Stimulated activated naive CD8-positive, alpha-beta T cell treated with anti-CD3 and anti-CD28 coated beads, Interleukin-15, Interleukin-2, amounts not matched to agents 100 U/mL and 50 U/mL, for 24 hours (primary cell): Measurements from ENCODE around the gene PSMA5.
"Not testable (repeated sequence)": the region's sequence is repeated elsewhere in the genome, so short reads cannot be mapped to it uniquely, and the experiment has no call there.

Experiments used
- ATAC-seq: fragments of 150-1000 bp; cut with Tn5 transposase; one replicate; pipeline ENCODE4 v1.10.0; 2021
- DNase-seq: peaks from one replicate; pipeline ENCODE4 v3.0.0; 2021

PSMA5 gene

GRCh38 chr1:109426281-109427170 is at the start of gene PSMA5:
Gene PSMA5, minus strand, starts transcription at chr1:109426448. Its CDS starts 118 bp downstream, at chr1:109426330.
- peak; percentile 93 for DNase-seq
- ATAC-seq: peak; percentile 96

- DNase-seq: no peak
- ATAC-seq: no peak
Observed at GRCh38 chr1:109475261-109475660, 49.0 kb upstream of the PSMA5 start.

GRCh38 chr1:109474697-109475096 is 48.4 kb upstream of the PSMA5 start:
- DNase-seq (no peak), ATAC-seq (no peak)

GRCh38 chr1:109473284-109474057 is 47.2 kb upstream of the PSMA5 start:
- DNase-seq, ATAC-seq: not testable (repeated sequence)

GRCh38 chr1:109472779-109473178 is 46.5 kb upstream of the PSMA5 start:
- ATAC-seq (no peak), DNase-seq (no peak)

- DNase-seq: no peak
Observed at GRCh38 chr1:109470245-109470644, 44.0 kb upstream of the PSMA5 start.

GRCh38 chr1:109468903-109469302 is 42.7 kb upstream of the PSMA5 start:
- ATAC-seq (no peak), DNase-seq (no peak)

More at GRCh38 chr1:109470245-109470644, 44.0 kb upstream of the PSMA5 start:
- ATAC-seq: no peak

GRCh38 chr1:109468061-109468460 is 41.8 kb upstream of the PSMA5 start:
- ATAC-seq (no peak), DNase-seq (no peak)

GRCh38 chr1:109467301-109467777 is 41.1 kb upstream of the PSMA5 start:
- ATAC-seq (no peak), DNase-seq (no peak)

GRCh38 chr1:109466452-109467300 is 40.4 kb upstream of the PSMA5 start, which contains the start of gene SYPL2:
Gene SYPL2, plus strand, starts transcription at chr1:109466546. Its CDS starts 298 bp downstream, at chr1:109466844.
- DNase-seq: peak; percentile 29
- ATAC-seq: peak; percentile 43

- no peak for ATAC-seq
Observed at GRCh38 chr1:109466125-109466451, 39.8 kb upstream of the PSMA5 start.

GRCh38 chr1:109457819-109458218 is 31.6 kb upstream of the PSMA5 start:
- ATAC-seq: no peak
- DNase-seq: no peak

More at GRCh38 chr1:109466125-109466451, 39.8 kb upstream of the PSMA5 start:
- DNase-seq: no peak

- ATAC-seq: no peak
- no peak for DNase-seq
Observed at GRCh38 chr1:109454497-109455133, 28.4 kb upstream of the PSMA5 start.

- DNase-seq: no peak
- no peak for ATAC-seq
Observed at GRCh38 chr1:109447524-109447923, 21.3 kb upstream of the PSMA5 start.

GRCh38 chr1:109445949-109446695 is 19.9 kb upstream of the PSMA5 start:
- not testable (repeated sequence) for DNase-seq, ATAC-seq

- ATAC-seq (no peak), DNase-seq (no peak)
Observed at GRCh38 chr1:109444346-109444745, 18.1 kb upstream of the PSMA5 start.

- no peak for DNase-seq
- ATAC-seq: no peak
Observed at GRCh38 chr1:109443476-109443875, 17.2 kb upstream of the PSMA5 start.

- ATAC-seq: no peak
- DNase-seq: no peak
Observed at GRCh38 chr1:109441069-109441468, 14.8 kb upstream of the PSMA5 start.

- ATAC-seq (peak; percentile 97), DNase-seq (peak; percentile 26)
Observed at GRCh38 chr1:109438798-109439297, 12.6 kb upstream of the PSMA5 start.

GRCh38 chr1:109434484-109434883 is 8.2 kb upstream of the PSMA5 start:
- no peak for ATAC-seq
- no peak for DNase-seq
